Stomach (tissue), 4 donors: Measurements from ENCODE around the gene CD151.

ENCODE experiments used
- CTCF ChIP-seq, 7 experiments: fragments of 450-650 bp in 4 of 7; fragments of 200-600 bp in 3 of 7; sonication (generic) in 3 of 7; IDR thresholded peaks; one replicate each; pipeline ENCODE4 v1.5.1; 2016 to 2019; ENCODE audit warnings: antibody characterized with exemption in 7 of 7, control low read depth in 2 of 7, mild to moderate bottlenecking in 1 of 7
- POLR2A ChIP-seq, 4 donors: fragments of 450-650 bp; IDR thresholded peaks; one replicate each; pipeline ENCODE4 v1.6.1; 2016; ENCODE audit warnings: antibody characterized with exemption in 4 of 4, control low read depth in 2 of 4, mild to moderate bottlenecking in 1 of 4, moderate library complexity in 1 of 4
- POLR2AphosphoS5 ChIP-seq, 3 donors: sonication (generic); formaldehyde crosslinking; IDR thresholded peaks; one replicate each; pipeline ENCODE4 v1.6.1; 2016; ENCODE audit warnings: antibody characterized with exemption in 3 of 3

GRCh38 chr11:884578-885070 lies 51.9 kb downstream of the CD151 start:
- no peak for TF ChIP-seq CTCF (IDR thresholded peaks at IDR 0.05)
- no peak for TF ChIP-seq POLR2A (IDR thresholded peaks at IDR 0.05)
- no peak for TF ChIP-seq POLR2AphosphoS5 (IDR thresholded peaks at IDR 0.05)
